Endothelial cell of umbilical vein (primary cell): ENCODE data around the gene PLEKHG2. TPM values are rescaled to one million over a fixed set of nuclear protein-coding genes. Genes with fewer than 3 reads are reported as not detected.

Experiments
- BruUV-seq: library from RNA; stranded (reverse); fragments of 400-500 nt; replicated peaks from 2 replicates; lab custom pipeline; 2021; lab: Mats Ljungman, UMichigan
- CTCF ChIA-PET: fragments of 300-600, 350-600 bp; sonication (Branson Sonifier 250); formaldehyde crosslinking; loops from one replicate; lab custom pipeline; 2021; ENCODE audit warnings: antibody characterized with exemption, inconsistent platforms; lab: Charles Lee
- POLR2A ChIA-PET: fragments of 300-600, 350-600 bp; sonication (Branson Sonifier 250); formaldehyde crosslinking; loops from one replicate; lab custom pipeline; 2021; ENCODE audit warnings: antibody characterized with exemption, inconsistent platforms; lab: Charles Lee
- DNase-seq: peaks from one replicate; pipeline ENCODE4 v3.0.0-alpha.2; 2011; ENCODE audit warnings: low read depth, low spot score
- FAIRE-seq: peaks from 2 replicates; lab custom pipeline; 2011; peaks lifted over from hg19 to GRCh38; lab: Jason Lieb, UNC
- H2AFZ ChIP-seq: 2 replicates; pipeline ENCODE4 v1.6.0; 2012; ENCODE audit warnings: low read depth, low read length, control low read depth, inconsistent platforms
- H3K27ac ChIP-seq: 2 replicates; pipeline ENCODE4 v1.5.1; 2011; ENCODE audit warnings: low read depth, mild to moderate bottlenecking, control low read depth, low read length, moderate library complexity; ENCODE audit not compliant: insufficient read depth
- H3K27me3 ChIP-seq, 2 experiments: 2 replicates each; pipeline versions ENCODE4 v1.6.0 to v1.6.1; 2011; ENCODE audit warnings: low read length in 2 of 2, mixed read lengths in 1 of 2; ENCODE audit not compliant: control insufficient read depth in 2 of 2, insufficient read depth in 2 of 2
- H3K36me3 ChIP-seq, 2 experiments: 2 replicates in 1 of 2; 3 replicates in 1 of 2; pipeline ENCODE4 v1.5.1; 2011; ENCODE audit warnings: low read length in 2 of 2, mild to moderate bottlenecking in 1 of 2, moderate library complexity in 1 of 2; ENCODE audit not compliant: control insufficient read depth in 2 of 2, insufficient read depth in 2 of 2; ENCODE audit errors: extremely low read depth in 1 of 2
- H3K4me1 ChIP-seq: 3 replicates; pipeline ENCODE4 v1.5.1; 2011; ENCODE audit warnings: mild to moderate bottlenecking, low read length; ENCODE audit not compliant: control insufficient read depth, insufficient read depth; ENCODE audit errors: extremely low read depth
- H3K4me2 ChIP-seq: 2 replicates; pipeline ENCODE4 v1.6.1; 2011; ENCODE audit warnings: low read length, control low read depth, mixed read lengths; ENCODE audit not compliant: insufficient read depth
- H3K4me3 ChIP-seq, 3 experiments: fragments of 200-600 bp in 1 of 3; sonication (generic), shearing (Covaris generic) in 1 of 3; replicated peaks in 1 of 3; 2 replicates each; pipeline ENCODE4 v1.5.1; 2011 to 2016; ENCODE audit warnings: control low read depth in 3 of 3, low read length in 3 of 3, mild to moderate bottlenecking in 2 of 3, inconsistent platforms in 1 of 3, low read depth in 1 of 3, moderate library complexity in 1 of 3; ENCODE audit not compliant: insufficient read depth in 1 of 3
- H3K79me2 ChIP-seq: 2 replicates; pipeline ENCODE4 v1.6.0; 2012; ENCODE audit warnings: low read length, inconsistent platforms; ENCODE audit not compliant: control insufficient read depth, insufficient read depth
- H3K9ac ChIP-seq: replicated peaks from 2 replicates; pipeline ENCODE3; 2011; ENCODE audit warnings: low read length, control low read depth; ENCODE audit not compliant: insufficient read depth; ENCODE audit errors: extremely low read depth
- H3K9me1 ChIP-seq: replicated peaks from 3 replicates; pipeline ENCODE4 v1.6.0; 2011; ENCODE audit warnings: mild to moderate bottlenecking, low read length; ENCODE audit not compliant: control insufficient read depth, insufficient read depth; ENCODE audit errors: extremely low read depth
- H3K9me3 ChIP-seq: replicated peaks from 2 replicates; pipeline ENCODE4 v1.5.1; 2012; ENCODE audit warnings: low read length, inconsistent platforms; ENCODE audit not compliant: control insufficient read depth, insufficient read depth
- H4K20me1 ChIP-seq: replicated peaks from 2 replicates; pipeline ENCODE3; 2011; ENCODE audit warnings: mild to moderate bottlenecking, low read length; ENCODE audit not compliant: control insufficient read depth, insufficient read depth; ENCODE audit errors: extremely low read depth
- CTCF ChIP-seq, 2 donors: IDR thresholded peaks; 1 replicate in 1 of 2; 2 replicates in 1 of 2; pipeline ENCODE4 v1.5.1; 2011; ENCODE audit warnings: low read length in 2 of 2, mild to moderate bottlenecking in 2 of 2, moderate library complexity in 2 of 2, control low read depth in 1 of 2, inconsistent platforms in 1 of 2, low read depth in 1 of 2; ENCODE audit not compliant: insufficient read depth in 1 of 2; ENCODE audit errors: extremely low read depth in 1 of 2
- EZH2 ChIP-seq: IDR thresholded peaks from 2 replicates; pipeline ENCODE4 v1.6.1; 2012; ENCODE audit warnings: borderline replicate concordance, low read depth, mild to moderate bottlenecking, moderate library complexity, low read length, inconsistent platforms; ENCODE audit not compliant: severe bottlenecking
- FOS ChIP-seq: IDR thresholded peaks from 2 replicates; pipeline ENCODE4 v1.6.1; 2011; ENCODE audit warnings: mild to moderate bottlenecking, low read length, moderate library complexity, borderline replicate concordance; ENCODE audit not compliant: insufficient read depth
- GATA2 ChIP-seq: IDR thresholded peaks from 2 replicates; pipeline ENCODE4 v1.7.0; 2011; ENCODE audit warnings: low read depth, mild to moderate bottlenecking, moderate library complexity, mixed read lengths, low read length; ENCODE audit not compliant: insufficient read length, insufficient read depth
- JUN ChIP-seq: IDR thresholded peaks from 2 replicates; pipeline ENCODE4 v1.6.1; 2011; ENCODE audit warnings: borderline replicate concordance, low read depth; ENCODE audit not compliant: insufficient read length, insufficient read depth
- MAX ChIP-seq: IDR thresholded peaks from 2 replicates; pipeline ENCODE4 v1.6.1; 2011; ENCODE audit not compliant: insufficient read depth, insufficient read length
- MYC ChIP-seq: IDR thresholded peaks from one replicate; pipeline ENCODE4 v1.6.1; 2011; ENCODE audit warnings: mild to moderate bottlenecking, low read depth, low read length
- POLR2A ChIP-seq: IDR thresholded peaks from 2 replicates; pipeline ENCODE4 v1.6.1; 2012; ENCODE audit warnings: low read depth, mild to moderate bottlenecking, control low read depth, low read length
- POLR2AphosphoS5 ChIP-seq: IDR thresholded peaks from 2 replicates; pipeline ENCODE4 v1.6.1; 2012; ENCODE audit warnings: low read depth, mild to moderate bottlenecking, control low read depth, low read length, moderate library complexity; ENCODE audit not compliant: insufficient read depth
- dilution Hi-C: fragments of 300-500 bp; cut with MboI; formaldehyde crosslinking; loops from one replicate; pipeline ENCODE4 v1.15.0; 2019; ENCODE audit warnings: low sequenced_read_pairs; ENCODE audit not compliant: extremely low pct_ligation_motif_present
- intact Hi-C: fragments of 100-400 bp; cut with micrococcal nuclease; formaldehyde crosslinking; loops from one replicate; pipeline ENCODE4 v1.10.0; 2022
- polyA plus RNA-seq, 4 experiments: library from polyadenylated mRNA; depleted of rRNA in 3 of 4; stranded (reverse) in 3 of 4; unstranded in 1 of 4; fragments of >200 nt; gene quantifications; 2 replicates each; pipeline versions ENCODE4 v1.2.1 to v1.2.3, GENCODE V29; 2011 to 2012; ENCODE audit warnings: missing spikeins in 1 of 4
- total RNA-seq: library from RNA; stranded (reverse); gene quantifications from 2 replicates; pipeline ENCODE4 v1.2.3, GENCODE V29; 2021

The PLEKHG2 gene
- total and polyA plus RNA-seq, 2 donors (not counting 3 experiments of a cell fraction or from before 2014, with no cell fraction given) = 44.7 to 74.1 TPM

GRCh38 chr19:39401549-39402345 lies 10.7 kb upstream of the PLEKHG2 start:
- Histone ChIP-seq H3K36me3 (peaks cover 0 to 4% of the 10 kb centered on the region in 2 experiments), H3K9ac (no peak overlapping the region), H3K9me3 (no peaks in the 10 kb centered on the region), H4K20me1 (no peaks in the 10 kb centered on the region), H3K79me2 (peaks cover under 1% of the 10 kb centered on the region), H3K27me3 (no peaks in the 10 kb centered on the region), H3K4me1 (peaks cover 25% of the 10 kb centered on the region), H3K4me2 (peak overlapping the region; percentile 0), H3K9me1 (no peaks in the 10 kb centered on the region), H3K27ac (peak overlapping the region; percentile 89), H2AFZ (no peak overlapping the region), H3K4me3 (no peak overlapping the region)
- dilution Hi-C loops (no loop called here), intact Hi-C loops (loop anchor here (1.0 kb wide), 1 partner anchor 11 kb away; the partner anchor contains the start of gene PLEKHG2)
- peak; percentile 50 for FAIRE-seq
- DNase-seq = no peak
- TF ChIP-seq POLR2A (no peak), FOS (no peak), MYC (no peak), EZH2 (no peak), CTCF (IDR thresholded peaks at IDR 0.05; ENCODE audit: extremely low read depth in 1 of 2, insufficient read depth in 1 of 2, low read depth in 1 of 2, low read length in 2 of 2) (no peak), POLR2AphosphoS5 (no peak), MAX (no peak), JUN (no peak), GATA2 (no peak)
- BruUV-seq = no TSS peak
- ChIA-PET CTCF (interaction anchor here (2.9 kb wide), 1 partner anchor 10 kb away, joined by 22 read pairs; the partner anchor contains the start of gene PLEKHG2), POLR2A (no interaction called here)
